Esophagus muscularis mucosa (tissue), 3 donors: Measurements from ENCODE around the gene ILRUN.

Experiments used
- CTCF ChIP-seq, 3 experiments: fragments of 200-600 bp in 2 of 3; fragments of 450-650 bp in 1 of 3; sonication (generic) in 2 of 3; IDR thresholded peaks; one replicate each; pipeline ENCODE4 v1.5.1; 2017 to 2019; ENCODE audit warnings: antibody characterized with exemption in 3 of 3, mild to moderate bottlenecking in 2 of 3, moderate library complexity in 1 of 3
- POLR2A ChIP-seq: fragments of 450-650 bp; IDR thresholded peaks from one replicate; pipeline ENCODE4 v1.6.1; 2017; ENCODE audit warnings: antibody characterized with exemption, moderate library complexity, mild to moderate bottlenecking, low read depth
- POLR2AphosphoS5 ChIP-seq, 2 donors: sonication (generic); formaldehyde crosslinking; IDR thresholded peaks; one replicate each; pipeline ENCODE4 v1.6.1; 2017; ENCODE audit warnings: antibody characterized with exemption in 2 of 2

- TF ChIP-seq CTCF (IDR thresholded peaks at IDR 0.05) (no peak), POLR2AphosphoS5 (IDR thresholded peaks at IDR 0.05) (peak; percentile 26 to 53), POLR2A (no peak)
Measured at GRCh38 chr6:34709386-34709785, 12.8 kb upstream of the ILRUN start.
